HCT116 (cell line): ENCODE results near the gene KIF3C. TPM values are rescaled to one million over a fixed set of nuclear protein-coding genes. Genes with fewer than 3 reads are reported as not detected.

Source experiments
- ATAC-seq: fragments of 200-7000 bp; cut with Tn5 transposase; 2 replicates; pipeline ENCODE4 v1.9.1; 2020; ENCODE audit warnings: mild to moderate bottlenecking, moderate library complexity
- BruUV-seq: library from RNA; stranded (reverse); fragments of 400-500 nt; replicated peaks from 2 replicates; lab custom pipeline; 2021; lab: Mats Ljungman, UMichigan
- CTCF ChIA-PET: fragments of 300-600 bp; sonication (Branson Sonifier 250); formaldehyde crosslinking; loops from one replicate; lab custom pipeline; 2021; ENCODE audit warnings: antibody characterized with exemption; lab: Charles Lee
- POLR2A ChIA-PET: fragments of 300-600, 350-600 bp; sonication (Branson Sonifier 250); formaldehyde crosslinking; loops from one replicate; lab custom pipeline; 2021; ENCODE audit warnings: antibody characterized with exemption; lab: Charles Lee
- RAD21 ChIA-PET, 2 experiments: fragments of 300-600 bp; sonication (Branson Sonifier 250); formaldehyde crosslinking; loops; one replicate each; lab custom pipeline; 2023; ENCODE audit warnings: low total read pairs in 2 of 2; ENCODE audit not compliant: uncharacterized antibody in 2 of 2, unreplicated experiment in 2 of 2, low non-redundant PET in 1 of 2; lab: Charles Lee
- DNase-seq: peaks from one replicate; pipeline ENCODE4 v3.0.0-alpha.2; 2010; ENCODE audit warnings: low read depth, low spot score
- H2AFZ ChIP-seq: fragments of 200-600 bp; shearing (Covaris generic), sonication (generic); 2 replicates; pipeline ENCODE4 v1.6.1; 2017; ENCODE audit warnings: low read depth, mixed run types, mixed read lengths, antibody characterized with exemption, low read length; ENCODE audit not compliant: poor library complexity, severe bottlenecking
- H3K27ac ChIP-seq: 2 replicates; pipeline ENCODE4 v1.5.1; 2012; ENCODE audit warnings: low read depth, low read length
- H3K27me3 ChIP-seq: fragments of 200-600 bp; sonication (generic); 2 replicates; pipeline ENCODE4 v1.6.1; 2016; ENCODE audit warnings: mixed run types, low read length, mixed read lengths; ENCODE audit not compliant: insufficient read depth
- H3K36me3 ChIP-seq, 2 experiments: fragments of 200-500 bp in 1 of 2; fragments of 200-600 bp in 1 of 2; sonication (Bioruptor generic) in 1 of 2; sonication (generic) in 1 of 2; 2 replicates each; pipeline versions ENCODE4 v1.5.1 to v1.6.1; 2014 to 2016; ENCODE audit warnings: low read length in 2 of 2, inconsistent platforms in 1 of 2, mixed read lengths in 1 of 2, mixed run types in 1 of 2; ENCODE audit not compliant: insufficient read depth in 2 of 2, control insufficient read depth in 1 of 2
- H3K4me1 ChIP-seq, 2 experiments: fragments of 200-600 bp in 1 of 2; sonication (generic) in 1 of 2; 2 replicates each; pipeline versions ENCODE4 v1.5.1 to v1.6.1; 2012 to 2017; ENCODE audit warnings: low read length in 2 of 2, inconsistent platforms in 1 of 2, mild to moderate bottlenecking in 1 of 2, mixed read lengths in 1 of 2, mixed run types in 1 of 2, moderate library complexity in 1 of 2; ENCODE audit not compliant: insufficient read depth in 2 of 2, control insufficient read depth in 1 of 2
- H3K4me2 ChIP-seq: fragments of 200-600 bp; sonication (generic); 2 replicates; pipeline ENCODE4 v1.6.1; 2017; ENCODE audit warnings: mixed run types, low read length, mixed read lengths
- H3K4me3 ChIP-seq, 2 experiments: fragments of 200-600 bp in 1 of 2; sonication (generic) in 1 of 2; replicated peaks in 1 of 2; 2 replicates each; pipeline ENCODE4 v1.5.1; 2011 to 2016; ENCODE audit warnings: low read length in 2 of 2, control low read depth in 1 of 2, low read depth in 1 of 2, mild to moderate bottlenecking in 1 of 2, mixed read lengths in 1 of 2, mixed run types in 1 of 2
- H3K79me2 ChIP-seq: fragments of 200-600 bp; sonication (generic); 2 replicates; pipeline ENCODE4 v1.6.1; 2017; ENCODE audit warnings: mild to moderate bottlenecking, mixed run types, low read length, moderate library complexity, mixed read lengths; ENCODE audit not compliant: insufficient read depth
- H3K9ac ChIP-seq: fragments of 200-600 bp; sonication (generic); 2 replicates; pipeline ENCODE4 v1.6.1; 2016; ENCODE audit warnings: low read length, mixed read lengths
- H3K9me2 ChIP-seq: fragments of 200-600 bp; sonication (generic), shearing (Covaris generic); 2 replicates; pipeline ENCODE4 v1.6.1; 2017; ENCODE audit warnings: mixed run types, mild to moderate bottlenecking, moderate library complexity; ENCODE audit not compliant: insufficient read depth
- H3K9me3 ChIP-seq, 2 experiments: fragments of 200-500 bp in 1 of 2; fragments of 200-600 bp in 1 of 2; sonication (Bioruptor generic) in 1 of 2; sonication (generic) in 1 of 2; 2 replicates each; pipeline ENCODE4 v1.6.1; 2014 to 2017; ENCODE audit warnings: low read length in 2 of 2, mixed read lengths in 2 of 2, inconsistent platforms in 1 of 2, low read depth in 1 of 2, mild to moderate bottlenecking in 1 of 2, mixed run types in 1 of 2, moderate library complexity in 1 of 2; ENCODE audit not compliant: control insufficient read depth in 1 of 2, insufficient read depth in 1 of 2
- H4K20me1 ChIP-seq: fragments of 200-600 bp; sonication (generic), shearing (Covaris generic); 2 replicates; pipeline ENCODE4 v1.6.1; 2017; ENCODE audit warnings: mixed run types, mild to moderate bottlenecking, moderate library complexity; ENCODE audit not compliant: insufficient read depth
- CTCF ChIP-seq, 3 experiments: fragments of 200-600 bp in 1 of 3; sonication (generic) in 1 of 3; IDR thresholded peaks in 2 of 3; conservative IDR thresholded peaks in 1 of 3; 2 replicates each; pipeline ENCODE4 v1.5.1; 2012 to 2017; ENCODE audit warnings: low read depth in 2 of 3, low read length in 2 of 3, antibody characterized with exemption in 1 of 3, borderline replicate concordance in 1 of 3, control low read depth in 1 of 3, mild to moderate bottlenecking in 1 of 3, mixed read lengths in 1 of 3, mixed run types in 1 of 3, moderate library complexity in 1 of 3; ENCODE audit not compliant: insufficient read depth in 1 of 3
- EGR1 ChIP-seq: IDR thresholded peaks from 2 replicates; pipeline ENCODE4 v1.6.1; 2012; ENCODE audit warnings: low read depth
- EZH2 ChIP-seq: fragments of 200-600 bp; sonication (generic); IDR thresholded peaks from 2 replicates; pipeline ENCODE4 v1.6.1; 2017; ENCODE audit warnings: antibody characterized with exemption, mixed run types
- EZH2phosphoT487 ChIP-seq: fragments of 200-600 bp; IDR thresholded peaks from 2 replicates; pipeline ENCODE4 v1.6.1; 2018; ENCODE audit warnings: antibody characterized with exemption, borderline replicate concordance
- FOSL1 ChIP-seq: IDR thresholded peaks from 2 replicates; pipeline ENCODE4 v1.6.1; 2012; ENCODE audit warnings: low read depth
- MAX ChIP-seq: IDR thresholded peaks from 2 replicates; pipeline ENCODE4 v1.6.1; 2012
- POLR2A ChIP-seq: IDR thresholded peaks from 2 replicates; pipeline ENCODE4 v1.7.0; 2011; ENCODE audit warnings: borderline replicate concordance; ENCODE audit not compliant: insufficient read depth, insufficient read length; ENCODE audit errors: extremely low read depth
- POLR2AphosphoS5 ChIP-seq: IDR thresholded peaks from 2 replicates; pipeline ENCODE4 v1.6.1; 2011; ENCODE audit warnings: mild to moderate bottlenecking, low read depth, low read length, moderate library complexity
- RAD21 ChIP-seq: IDR thresholded peaks from 2 replicates; pipeline ENCODE4 v1.6.1; 2012; ENCODE audit warnings: low read depth, mild to moderate bottlenecking
- SRF ChIP-seq: IDR thresholded peaks from 2 replicates; pipeline ENCODE4 v1.6.1; 2012; ENCODE audit warnings: low read depth
- TCF7L2 ChIP-seq: IDR thresholded peaks from 2 replicates; pipeline ENCODE4 v1.7.0; 2011; ENCODE audit warnings: borderline replicate concordance, inconsistent platforms; ENCODE audit not compliant: insufficient read depth, insufficient read length; ENCODE audit errors: extremely low read depth
- ZBTB33 ChIP-seq: IDR thresholded peaks from 2 replicates; pipeline ENCODE4 v1.6.1; 2011; ENCODE audit warnings: mild to moderate bottlenecking, low read length, moderate library complexity; ENCODE audit not compliant: insufficient replicate concordance; ENCODE audit errors: extremely low read depth
- ZFX ChIP-seq: fragments of 450-650 bp; IDR thresholded peaks from 2 replicates; pipeline ENCODE4 v1.6.1; 2017
- ZNF274 ChIP-seq: fragments of 200-500 bp; sonication (Bioruptor generic); IDR thresholded peaks from 2 replicates; pipeline ENCODE4 v1.6.1; 2014; ENCODE audit warnings: mild to moderate bottlenecking, low read depth, low read length, inconsistent platforms
- intact Hi-C: fragments of 100-400 bp; cut with micrococcal nuclease; formaldehyde crosslinking; loops from 2 replicates; pipeline ENCODE4 v1.10.0; 2022
- total RNA-seq: library from RNA; stranded (reverse); gene quantifications from one replicate; pipeline ENCODE4 v1.2.1, GENCODE V29; 2021; ENCODE audit not compliant: unreplicated experiment

KIF3C gene
- total RNA-seq, 1 experiment from 2014 or later, result 5.4 TPM

GRCh38 chr2:26000561-26001082 is 18.3 kb upstream of the KIF3C start:
- Histone ChIP-seq H2AFZ (no peak overlapping the region), H3K9ac (no peak overlapping the region), H4K20me1 (no peaks in the 10 kb centered on the region), H3K79me2 (no peaks in the 10 kb centered on the region), H3K27ac (no peak overlapping the region), H3K4me2 (peak overlapping the region; percentile 43), H3K9me3 (no peaks in the 10 kb centered on the region), H3K27me3 (no peaks in the 10 kb centered on the region), H3K4me3 (no peak overlapping the region), H3K4me1 (peaks cover 20 to 60% of the 10 kb centered on the region in 2 experiments), H3K9me2 (no peaks in the 10 kb centered on the region), H3K36me3 (no peaks in the 10 kb centered on the region)
- intact Hi-C loops, result no loop called here
- ChIA-PET RAD21 (interaction anchor here in 1 of 2 experiments (0.6 kb wide), 1 partner anchor 32 kb away, joined by 3 read pairs; no protein-coding TSS in a partner anchor), POLR2A (interaction anchor here (1.1 to 1.5 kb wide), 2 partner anchors 12 to 33 kb away, joined by 3 to 4 read pairs; partner anchors contain the start of gene RAB10), CTCF (interaction anchor here (0.8 to 1.5 kb wide), 2 partner anchors 9 to 16 kb away, joined by 3 to 6 read pairs; no protein-coding TSS in a partner anchor)
- BruUV-seq, result no TSS peak
- DNase-seq (no peak), ATAC-seq (peak; percentile 15; the same call in 1 of the 2 replicates)
- TF ChIP-seq EZH2 (no peak), ZNF274 (no peak), EZH2phosphoT487 (no peak), MAX (no peak), EGR1 (peak; percentile 82), TCF7L2 (no peak), POLR2AphosphoS5 (no peak), CTCF (IDR thresholded peaks at IDR 0.05 in 2 of 3, conservative IDR thresholded peaks at IDR 0.05 in 1 of 3; ENCODE audit: borderline replicate concordance in 1 of 3, insufficient read depth in 1 of 3, low read depth in 2 of 3, low read length in 2 of 3) (no peak), ZBTB33 (no peak), FOSL1 (no peak), POLR2A (no peak), SRF (peak; percentile 65), RAD21 (peak; percentile 48; the same call in 1 of the 2 replicates), ZFX (no peak)
